GM19468 (cell line): ENCODE data around the gene KRT86.
"Not testable (repeated sequence)": the region's sequence is repeated elsewhere in the genome, so short reads cannot be mapped to it uniquely, and the experiment has no call there.

Experiments
- ATAC-seq: cut with Tn5 transposase; IDR thresholded peaks from one replicate; pipeline ENCODE4 v1.9.1; 2021; ENCODE audit warnings: mild to moderate bottlenecking, moderate library complexity, moderate number of reproducible peaks; ENCODE audit not compliant: unreplicated experiment; ENCODE audit errors: extremely low read depth

Gene KRT86

GRCh38 chr12:52286857-52287785 is 12.7 kb downstream of the KRT86 start:
- not testable (repeated sequence) for ATAC-seq

DNA sequence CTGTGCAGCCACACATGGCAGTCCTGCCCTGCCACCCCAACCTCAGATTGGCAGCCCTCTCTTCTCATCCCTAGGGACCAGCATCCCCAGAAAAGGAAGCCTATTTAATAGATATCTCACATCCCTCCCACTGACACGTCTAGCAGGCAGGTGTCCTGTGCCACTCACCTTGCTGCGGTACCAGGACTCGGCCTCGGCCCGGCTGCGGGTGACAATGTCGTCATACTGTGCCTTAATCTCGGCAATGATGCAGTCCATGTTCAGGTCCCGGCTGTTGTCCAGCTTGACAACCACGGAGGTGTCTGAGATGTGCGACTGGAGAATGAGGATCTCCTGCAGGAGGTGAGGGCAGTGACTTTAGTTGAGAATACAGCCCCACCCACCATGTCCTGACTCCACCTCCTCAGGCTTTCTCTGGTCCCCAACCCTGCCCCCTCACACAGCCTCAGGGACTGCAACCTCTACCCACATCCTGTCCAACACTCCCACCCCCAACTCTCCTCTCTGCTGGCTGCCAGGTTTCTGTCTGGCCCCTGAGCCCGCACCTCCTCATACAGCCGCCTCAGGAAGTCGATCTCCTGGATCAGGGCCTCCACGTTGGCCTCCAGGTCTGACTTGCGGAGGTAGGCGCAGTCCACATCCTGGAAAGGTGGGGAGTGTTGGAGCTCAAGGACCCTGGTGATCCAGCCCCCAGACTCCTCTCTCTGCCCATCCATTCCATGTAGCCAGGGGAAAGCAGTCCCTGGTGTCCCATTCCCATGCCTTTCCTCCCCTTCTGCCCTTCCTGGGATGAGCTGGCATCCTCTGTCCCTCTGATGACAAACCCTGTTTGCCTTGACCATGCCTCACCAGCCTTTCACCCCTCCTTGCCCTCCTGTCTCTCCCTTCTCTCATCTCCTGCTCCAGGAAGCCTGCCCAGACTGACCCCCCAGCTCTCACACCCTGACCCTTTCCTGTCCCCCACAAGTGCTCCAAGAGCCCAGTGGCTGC is 13.7 kb downstream of the KRT86 start:
- not testable (repeated sequence) for ATAC-seq

DNA sequence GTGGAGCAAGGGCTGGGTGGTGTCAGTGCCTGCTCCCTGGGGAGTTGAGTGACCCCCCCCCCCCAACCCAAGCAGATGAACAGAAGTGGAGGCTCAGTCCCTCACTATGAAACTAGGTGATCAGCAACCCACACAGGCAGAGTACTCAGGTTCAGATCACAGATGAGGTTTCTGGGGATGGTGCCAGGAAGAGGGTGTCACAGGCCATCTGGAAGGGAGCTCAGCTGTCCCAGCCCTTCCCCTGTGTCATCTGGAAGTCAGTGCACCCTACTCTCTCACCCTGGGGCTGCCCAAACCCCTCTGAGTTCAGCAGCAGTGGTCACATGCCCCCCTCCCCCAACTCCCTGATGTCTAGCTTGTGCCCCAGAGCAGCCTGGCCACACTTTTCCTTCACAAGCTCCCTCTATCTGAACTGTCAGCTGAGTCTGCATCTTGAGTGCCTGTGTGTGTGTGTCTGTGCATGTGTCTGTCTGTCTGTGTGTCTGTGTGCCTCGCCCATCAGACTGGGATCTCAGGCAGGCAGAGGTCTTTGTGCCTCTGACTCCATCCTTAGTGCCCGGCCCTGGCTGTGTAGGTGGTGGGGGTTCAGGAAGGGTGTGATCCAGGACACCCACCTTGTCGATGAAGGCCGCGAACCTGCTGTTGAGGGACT is 16.2 kb downstream of the KRT86 start:
- not testable (repeated sequence) for ATAC-seq

GRCh38 chr12:52291267-52291935 is 17.0 kb downstream of the KRT86 start, which contains the start of gene KRT81:
TSS of gene KRT81 (minus strand) at chr12:52291534. CDS start at chr12:52291465, 69 bp downstream.
- no peak for ATAC-seq

GRCh38 chr12:52293926-52294325 is 19.5 kb downstream of the KRT86 start:
- no peak for ATAC-seq

- ATAC-seq, result no peak
Measured at GRCh38 chr12:52294803-52295202, 20.4 kb downstream of the KRT86 start.

- no peak for ATAC-seq
Measured at GRCh38 chr12:52295663-52296062, 21.2 kb downstream of the KRT86 start.

GRCh38 chr12:52296572-52297215 is 22.2 kb downstream of the KRT86 start:
- no peak for ATAC-seq

GRCh38 chr12:52298677-52299190 is 24.3 kb downstream of the KRT86 start:
- ATAC-seq, result no peak

DNA sequence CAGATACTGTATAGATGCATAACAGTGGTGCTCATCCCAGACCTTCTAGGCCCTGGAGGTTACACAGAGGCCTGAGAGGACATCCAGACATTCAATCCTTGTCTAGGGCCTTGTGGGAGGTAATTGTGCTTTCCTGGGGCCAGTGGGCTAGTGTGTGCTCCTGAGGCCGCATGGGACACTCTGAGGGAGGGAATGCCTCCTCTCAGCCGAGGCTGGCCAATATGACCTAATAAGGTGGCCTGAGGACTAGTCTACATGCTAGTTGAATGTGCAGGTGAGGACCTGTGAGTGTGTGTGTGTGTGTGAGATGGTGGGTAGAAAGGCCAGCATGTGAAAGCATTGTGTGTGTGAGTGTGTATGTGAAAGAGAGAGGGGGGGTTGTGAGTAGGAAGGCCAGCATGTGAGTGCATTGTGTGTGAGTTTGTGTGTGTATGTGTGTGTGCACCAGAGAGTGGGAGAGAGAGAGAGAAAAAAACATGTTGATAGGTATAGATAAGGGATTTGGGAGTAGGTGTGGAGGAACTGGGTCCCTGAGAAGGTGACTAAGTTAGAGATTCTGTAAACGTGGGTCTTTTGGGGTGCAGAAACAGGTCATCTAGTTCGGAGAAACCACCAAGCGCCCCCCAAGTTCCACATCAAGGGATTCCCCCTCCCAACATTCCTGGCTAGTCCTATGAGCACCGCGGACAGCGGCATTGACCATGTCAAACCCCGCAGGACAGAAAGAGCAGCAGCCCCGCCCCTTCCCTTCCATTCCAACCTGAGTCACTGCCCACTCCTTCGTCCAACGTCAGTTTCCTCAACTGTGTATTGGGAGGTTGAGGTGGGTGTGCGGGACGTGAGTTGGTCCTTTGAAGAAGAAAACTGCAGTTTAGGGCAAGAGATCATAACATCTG is 26.6 kb downstream of the KRT86 start:
- ATAC-seq, result no peak

DNA sequence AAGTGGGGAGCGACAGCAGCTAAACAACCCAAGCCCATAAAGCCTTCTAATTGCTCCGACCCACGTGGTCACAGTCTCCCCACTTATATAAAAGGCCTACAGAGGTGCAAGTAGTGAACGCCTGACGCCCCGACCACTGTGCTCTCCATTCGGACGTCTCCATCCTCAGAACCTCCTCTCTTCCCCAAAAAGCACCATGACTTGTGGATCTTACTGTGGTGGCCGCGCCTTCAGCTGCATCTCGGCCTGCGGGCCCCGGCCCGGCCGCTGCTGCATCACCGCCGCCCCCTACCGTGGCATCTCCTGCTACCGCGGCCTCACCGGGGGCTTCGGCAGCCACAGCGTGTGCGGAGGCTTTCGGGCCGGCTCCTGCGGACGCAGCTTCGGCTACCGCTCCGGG is 27.3 kb downstream of the KRT86 start:
- ATAC-seq, result not testable (repeated sequence)

GRCh38 chr12:52302242-52302914 is 27.9 kb downstream of the KRT86 start:
- ATAC-seq, result not testable (repeated sequence)

- ATAC-seq, result peak; percentile 51
Measured at GRCh38 chr12:52304941-52305411, 30.5 kb downstream of the KRT86 start.

DNA sequence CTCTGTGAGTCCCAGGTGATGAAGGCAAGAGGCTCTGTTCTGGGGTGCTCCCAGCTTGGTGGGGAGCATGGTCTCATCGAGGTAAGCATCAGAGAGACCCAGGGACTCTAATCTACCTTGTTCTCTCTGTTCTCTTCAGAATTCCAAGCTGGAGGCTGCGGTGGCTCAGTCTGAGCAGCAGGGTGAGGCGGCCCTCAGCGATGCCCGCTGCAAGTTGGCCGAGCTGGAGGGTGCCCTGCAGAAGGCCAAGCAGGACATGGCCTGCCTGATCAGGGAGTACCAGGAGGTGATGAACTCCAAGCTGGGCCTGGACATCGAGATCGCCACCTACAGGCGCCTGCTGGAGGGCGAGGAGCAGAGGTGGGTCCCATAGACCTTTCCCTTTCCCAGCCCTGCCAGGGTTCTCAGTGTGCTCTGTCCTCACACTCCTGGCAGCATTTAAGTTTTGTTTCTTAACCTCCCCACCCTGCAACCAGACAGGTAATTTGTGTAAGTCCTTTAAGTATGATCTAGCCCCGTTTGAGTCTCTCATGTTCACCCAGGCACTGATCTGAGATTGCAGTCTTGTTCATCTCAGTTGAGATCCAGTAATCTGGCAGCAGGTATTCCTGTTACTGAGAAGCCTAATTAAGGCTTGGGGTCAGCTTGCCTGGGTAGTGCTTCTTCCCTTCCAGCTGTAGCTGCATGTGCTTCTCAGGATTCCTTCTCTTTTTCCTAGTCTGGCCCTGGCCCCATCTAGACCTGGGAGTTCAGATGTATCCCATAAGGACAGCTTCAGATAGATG is 31.7 kb downstream of the KRT86 start:
- no peak for ATAC-seq

- ATAC-seq, result no peak
Measured at GRCh38 chr12:52306731-52307130, 32.3 kb downstream of the KRT86 start.
